Measurements from ENCODE around the gene IL1B. TPM values are rescaled to one million over a fixed set of nuclear protein-coding genes. Genes with fewer than 3 reads are reported as not detected.

IL1B gene
- total and polyA plus RNA-seq, 2 experiments from 2014 or later, result 0.86 to 2.2 TPM

DNA sequence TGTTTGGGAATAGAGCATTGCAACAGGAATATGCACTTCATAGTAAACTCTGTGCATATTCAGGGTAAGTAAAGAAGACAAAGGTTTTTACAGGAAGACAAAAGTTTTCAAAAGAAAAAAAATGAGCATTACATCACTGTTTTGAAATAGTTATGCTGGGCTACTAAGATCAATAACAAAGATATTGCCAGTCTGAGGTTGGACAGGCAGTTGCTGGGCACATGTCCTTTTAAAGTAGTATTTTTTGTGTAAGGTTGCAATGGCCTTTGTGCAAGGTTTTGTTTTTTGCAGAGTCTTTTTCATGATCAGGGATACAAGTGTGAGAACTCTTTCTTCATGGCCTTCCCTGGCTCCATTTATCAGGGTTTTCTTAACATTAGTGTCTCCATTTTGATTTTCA lies 16.2 kb downstream of the IL1B start:
- peaks cover 15% of the 10 kb centered on the region for H3F3A ChIP-seq (ENCODE audit: insufficient read depth)
- in situ Hi-C loops (cut with MboI), result no loop called here
- H3K9me3 ChIP-seq (ENCODE audit: low read depth), result no peaks in the 10 kb centered on the region
- no peaks in the 10 kb centered on the region for H3K36me3 ChIP-seq (ENCODE audit: low read depth)
- no peaks in the 10 kb centered on the region for H4K20me1 ChIP-seq (ENCODE audit: insufficient read depth)
- no peak overlapping the region for H3K4me3 ChIP-seq
- no peak for TF ChIP-seq EZH2 (IDR thresholded peaks at IDR 0.05; ENCODE audit: insufficient read depth, poor library complexity, severe bottlenecking)
- no peak for TF ChIP-seq EZH2phosphoT487 (IDR thresholded peaks at IDR 0.05; ENCODE audit: insufficient read depth, low read depth)
- H3K9me2 ChIP-seq (ENCODE audit: insufficient read depth), result no peaks in the 10 kb centered on the region
- H3K27ac ChIP-seq, result no peak overlapping the region
- H3K4me1 ChIP-seq (ENCODE audit: insufficient read depth), result peaks cover 8% of the 10 kb centered on the region
- H3K79me2 ChIP-seq (ENCODE audit: insufficient read depth), result no peaks in the 10 kb centered on the region
- H3K27me3 ChIP-seq (replicated peaks; ENCODE audit: insufficient read depth), result no peaks in the 10 kb centered on the region
- no peak overlapping the region for H2AFZ ChIP-seq
- no peak overlapping the region for H3K9ac ChIP-seq
- no peak for DNase-seq
- no peak overlapping the region for H3K4me2 ChIP-seq (ENCODE audit: unreplicated experiment)

DNA sequence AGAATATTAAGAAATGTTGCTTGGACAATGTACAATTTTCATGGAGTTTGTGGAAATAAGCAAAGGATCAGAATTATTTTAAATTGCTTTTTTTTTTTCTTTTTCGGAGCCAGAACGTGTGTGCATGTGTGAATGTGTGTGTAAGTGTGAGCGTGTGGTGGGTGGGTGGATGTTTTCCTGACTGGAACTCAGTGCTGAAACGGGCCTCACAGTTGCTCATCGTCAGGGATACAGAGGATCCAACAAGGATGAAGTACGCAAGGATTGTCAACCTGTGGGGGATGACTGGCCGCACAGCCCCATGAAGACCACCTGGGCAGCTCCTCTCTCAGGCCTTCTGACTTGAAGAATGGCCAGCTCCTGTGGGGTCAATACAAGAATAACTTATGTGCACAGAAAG lies 17.5 kb downstream of the IL1B start:
- H3K36me3 ChIP-seq (ENCODE audit: low read depth), result no peaks in the 10 kb centered on the region
- H3F3A ChIP-seq (ENCODE audit: insufficient read depth), result peaks cover 2% of the 10 kb centered on the region; the same call in 1 of the 2 replicates
- H3K27ac ChIP-seq, result no peak overlapping the region
- peaks cover 8% of the 10 kb centered on the region; the same call in 1 of the 2 replicates for H3K4me1 ChIP-seq (ENCODE audit: insufficient read depth)
- H3K9me2 ChIP-seq (ENCODE audit: insufficient read depth), result no peaks in the 10 kb centered on the region
- no peak overlapping the region for H3K9ac ChIP-seq
- no peaks in the 10 kb centered on the region for H3K27me3 ChIP-seq (replicated peaks; ENCODE audit: insufficient read depth)
- no peaks in the 10 kb centered on the region for H3K79me2 ChIP-seq (ENCODE audit: insufficient read depth)
- no peak overlapping the region for H3K4me2 ChIP-seq (ENCODE audit: unreplicated experiment)
- no peaks in the 10 kb centered on the region for H4K20me1 ChIP-seq (ENCODE audit: insufficient read depth)
- no peaks in the 10 kb centered on the region for H3K9me3 ChIP-seq (ENCODE audit: low read depth)
- DNase-seq, result no peak
- no peak overlapping the region for H2AFZ ChIP-seq
- 64 to 71% methylated on average over 7 of the region's 7 CpGs for WGBS, 2 experiments (ENCODE audit: low coverage in 1 of 2, low lambda C conversion rate in 2 of 2, missing lambda C conversion rate in 2 of 2)
- no peak overlapping the region for H3K4me3 ChIP-seq
- in situ Hi-C loops (cut with MboI), result no loop called here
- no peak for TF ChIP-seq EZH2phosphoT487 (IDR thresholded peaks at IDR 0.05; ENCODE audit: insufficient read depth, low read depth)
- no peak for TF ChIP-seq EZH2 (IDR thresholded peaks at IDR 0.05; ENCODE audit: insufficient read depth, poor library complexity, severe bottlenecking)

DNA sequence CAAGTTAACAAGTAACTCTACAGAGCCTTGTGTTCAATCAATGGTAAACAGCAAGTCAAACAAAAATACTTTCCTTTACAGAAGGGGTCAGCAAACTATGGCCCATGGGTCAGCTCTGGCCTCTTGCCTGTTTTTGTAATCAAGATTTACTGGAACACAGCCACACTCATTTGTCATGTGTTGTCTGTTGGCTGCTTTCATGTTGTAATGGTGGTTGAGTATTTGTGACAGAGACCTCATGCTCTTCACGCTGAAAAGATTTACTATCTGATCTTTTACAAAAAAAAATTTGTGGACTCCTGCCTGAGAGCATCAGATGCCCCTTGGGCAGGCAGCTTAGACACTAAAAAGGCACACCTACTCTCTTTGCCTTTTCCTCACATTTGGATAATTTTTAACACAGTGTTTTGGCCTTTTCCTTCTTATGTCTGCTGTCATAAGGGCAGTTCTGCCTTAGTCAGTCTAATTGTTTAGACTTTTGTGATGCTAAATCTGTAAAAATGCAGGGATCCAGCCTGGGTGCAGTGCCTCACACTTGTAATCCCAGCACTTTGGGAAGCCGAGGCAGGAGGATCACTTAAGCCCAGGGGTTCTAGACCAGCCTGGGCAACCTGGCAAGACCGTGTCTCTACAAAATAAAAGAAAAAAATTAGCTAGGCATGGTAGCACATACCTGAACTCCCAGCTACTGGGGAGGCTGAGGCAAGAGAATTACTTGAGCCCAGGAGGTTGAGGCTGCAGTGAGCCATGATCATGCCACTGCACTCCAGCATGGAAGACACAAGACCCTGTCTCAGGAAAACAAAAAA lies 18.3 kb downstream of the IL1B start:
- DNase-seq, result no peak
- Histone ChIP-seq H2AFZ (no peak overlapping the region), H3K4me2 (ENCODE audit: unreplicated experiment) (no peak overlapping the region), H3K9me2 (ENCODE audit: insufficient read depth) (no peaks in the 10 kb centered on the region), H3K4me3 (no peak overlapping the region), H3K79me2 (ENCODE audit: insufficient read depth) (no peaks in the 10 kb centered on the region), H3K36me3 (ENCODE audit: low read depth) (no peaks in the 10 kb centered on the region), H3F3A (ENCODE audit: insufficient read depth) (no peaks in the 10 kb centered on the region), H4K20me1 (ENCODE audit: insufficient read depth) (no peaks in the 10 kb centered on the region), H3K27me3 (replicated peaks; ENCODE audit: insufficient read depth) (no peaks in the 10 kb centered on the region), H3K9me3 (ENCODE audit: low read depth) (no peaks in the 10 kb centered on the region), H3K9ac (no peak overlapping the region), H3K4me1 (ENCODE audit: insufficient read depth) (peaks cover 8% of the 10 kb centered on the region; the same call in 1 of the 2 replicates), H3K27ac (no peak overlapping the region)
- TF ChIP-seq EZH2phosphoT487 (IDR thresholded peaks at IDR 0.05; ENCODE audit: insufficient read depth, low read depth), result no peak
- TF ChIP-seq EZH2 (IDR thresholded peaks at IDR 0.05; ENCODE audit: insufficient read depth, poor library complexity, severe bottlenecking), result no peak
- WGBS, 2 experiments (ENCODE audit: low coverage in 1 of 2, low lambda C conversion rate in 2 of 2, missing lambda C conversion rate in 2 of 2), result 61 to 63% methylated on average over 3 of the region's 3 CpGs
- in situ Hi-C loops (cut with MboI), result no loop called here

DNA sequence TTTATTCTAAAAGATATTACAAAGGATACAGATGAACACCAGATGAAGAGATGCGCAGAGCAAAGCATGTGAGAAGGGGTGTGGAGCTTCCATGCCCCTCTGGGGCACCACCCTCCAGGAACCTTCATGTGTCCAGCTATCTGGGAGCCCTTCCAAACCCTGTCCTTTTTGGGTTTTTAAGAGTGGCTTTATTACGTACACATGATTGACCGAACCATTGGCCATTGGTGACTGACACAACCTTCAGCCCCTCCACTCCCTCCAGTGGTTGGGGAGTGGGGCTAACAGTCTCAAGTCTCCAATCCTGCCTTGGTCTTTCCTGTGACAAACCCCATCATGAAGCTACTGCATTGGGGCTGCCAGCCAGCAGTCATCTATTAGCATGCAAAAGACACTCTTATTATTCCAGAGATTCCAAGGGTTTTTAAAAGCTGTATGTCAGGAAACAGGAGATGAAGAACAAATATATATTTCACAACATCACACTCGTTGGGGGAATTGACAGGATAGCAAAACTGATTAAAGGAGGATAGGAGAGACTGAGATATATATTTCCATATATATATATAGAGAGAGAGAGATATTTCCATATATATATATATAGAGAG lies 19.4 kb downstream of the IL1B start:
- H3K4me3 ChIP-seq, result no peak overlapping the region
- no peaks in the 10 kb centered on the region for H3K36me3 ChIP-seq (ENCODE audit: low read depth)
- no peak overlapping the region for H3K27ac ChIP-seq
- H3K4me2 ChIP-seq (ENCODE audit: unreplicated experiment), result no peak overlapping the region
- DNase-seq, result no peak
- in situ Hi-C loops (cut with MboI), result no loop called here
- H3F3A ChIP-seq (ENCODE audit: insufficient read depth), result peaks cover 5% of the 10 kb centered on the region
- H3K9ac ChIP-seq, result no peak overlapping the region
- no peaks in the 10 kb centered on the region for H3K9me3 ChIP-seq (ENCODE audit: low read depth)
- TF ChIP-seq EZH2 (IDR thresholded peaks at IDR 0.05; ENCODE audit: insufficient read depth, poor library complexity, severe bottlenecking), result no peak
- TF ChIP-seq EZH2phosphoT487 (IDR thresholded peaks at IDR 0.05; ENCODE audit: insufficient read depth, low read depth), result no peak
- H3K27me3 ChIP-seq (replicated peaks; ENCODE audit: insufficient read depth), result no peaks in the 10 kb centered on the region
- H4K20me1 ChIP-seq (ENCODE audit: insufficient read depth), result no peaks in the 10 kb centered on the region
- no peak overlapping the region for H2AFZ ChIP-seq
- 47 to 51% methylated on average over 4 of the region's 4 CpGs for WGBS, 2 experiments (ENCODE audit: low coverage in 1 of 2, low lambda C conversion rate in 2 of 2, missing lambda C conversion rate in 2 of 2)
- no peaks in the 10 kb centered on the region for H3K9me2 ChIP-seq (ENCODE audit: insufficient read depth)
- H3K79me2 ChIP-seq (ENCODE audit: insufficient read depth), result no peaks in the 10 kb centered on the region
- H3K4me1 ChIP-seq (ENCODE audit: insufficient read depth), result peaks cover 13% of the 10 kb centered on the region

All from GM23248 (cell line).